NCI-H2107 (cell line): ENCODE results near the gene SLC35B1.
"Not testable (repeated sequence)": the region's sequence is repeated elsewhere in the genome, so short reads cannot be mapped to it uniquely, and the experiment has no call there.

ENCODE experiments used
- DNase-seq: peaks from one replicate; lab custom pipeline; 2025; lab: John Stamatoyannopoulos, UW

Gene SLC35B1

GRCh38 chr17:49734515-49735490, 27.0 kb upstream of the SLC35B1 start:
- no peak for DNase-seq

GRCh38 chr17:49731435-49731831, 23.7 kb upstream of the SLC35B1 start:
- DNase-seq, result no peak

GRCh38 chr17:49730785-49731434, 23.1 kb upstream of the SLC35B1 start:
- DNase-seq, result no peak

DNA sequence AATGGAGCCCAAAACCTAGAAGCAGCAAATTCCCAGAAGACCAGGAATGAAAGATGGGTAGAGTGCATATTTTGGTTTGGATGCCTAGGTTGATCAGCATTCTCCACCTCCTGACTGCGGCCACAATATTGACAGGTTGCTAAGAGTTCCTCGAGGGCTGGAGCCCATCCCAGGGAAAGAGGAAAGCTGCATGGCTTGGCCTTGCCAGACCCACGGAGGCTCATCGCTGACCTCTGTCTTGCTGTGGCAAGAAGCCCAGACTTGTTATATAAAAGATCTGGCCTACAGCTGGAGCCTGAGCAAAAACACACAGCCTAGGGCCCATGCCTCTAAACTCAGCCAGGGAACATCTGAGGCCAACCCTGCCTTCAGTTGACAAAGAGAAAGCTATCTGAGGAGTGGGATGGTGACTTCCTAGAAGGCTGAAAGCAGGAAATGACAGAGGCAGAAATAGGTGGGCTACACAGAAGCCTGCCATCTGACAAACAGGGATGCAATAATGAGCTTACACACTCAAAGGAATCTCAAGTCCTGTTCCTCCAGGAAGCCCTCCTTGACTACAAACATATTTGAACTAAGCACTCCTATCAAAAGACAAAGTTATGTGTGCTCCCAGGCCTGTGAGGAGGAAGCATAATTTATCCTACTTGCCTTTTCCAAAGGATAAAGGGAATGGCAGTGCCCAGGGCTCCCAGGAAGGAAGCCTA, 22.5 kb upstream of the SLC35B1 start:
- no peak for DNase-seq

DNA sequence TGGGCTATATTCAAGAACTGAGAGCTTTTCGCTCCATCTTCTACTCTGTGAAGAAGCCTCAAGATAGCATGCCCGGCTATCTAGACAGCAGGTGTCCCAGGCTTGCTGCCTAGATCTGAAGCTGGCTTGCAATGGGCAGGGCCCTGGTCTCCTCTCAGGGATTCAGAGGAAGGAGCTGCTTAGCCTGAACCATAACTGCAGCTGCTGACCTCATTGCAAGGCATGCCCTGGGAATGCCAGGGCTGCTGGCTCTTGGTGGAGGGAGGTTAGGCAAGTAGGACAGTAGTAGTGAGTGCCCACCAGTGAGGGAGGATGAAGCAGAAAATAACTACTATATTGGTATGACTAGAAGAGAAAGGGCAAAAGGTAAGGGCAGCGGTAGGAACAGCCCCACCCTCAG, 21.3 kb upstream of the SLC35B1 start:
- no peak for DNase-seq

DNA sequence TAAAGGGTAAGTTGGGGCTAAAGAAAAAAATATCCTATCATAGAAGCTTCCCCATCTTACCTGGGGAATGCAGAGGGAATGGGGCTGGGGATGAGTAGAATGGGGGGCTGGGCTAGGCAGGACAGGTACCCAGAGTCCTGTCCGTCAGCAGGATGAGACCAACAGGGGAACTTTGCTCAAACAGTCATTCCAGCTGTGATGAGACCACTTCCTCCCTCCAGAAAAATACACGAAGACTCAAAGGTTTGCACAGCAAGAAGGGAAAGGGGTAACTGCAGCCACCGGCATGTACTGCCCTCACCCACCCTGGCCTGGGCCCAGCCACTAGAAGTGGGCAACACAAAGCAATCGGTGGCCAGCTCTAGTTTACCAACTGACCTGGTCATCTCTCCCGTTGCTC, 20.7 kb upstream of the SLC35B1 start:
- no peak for DNase-seq

DNA sequence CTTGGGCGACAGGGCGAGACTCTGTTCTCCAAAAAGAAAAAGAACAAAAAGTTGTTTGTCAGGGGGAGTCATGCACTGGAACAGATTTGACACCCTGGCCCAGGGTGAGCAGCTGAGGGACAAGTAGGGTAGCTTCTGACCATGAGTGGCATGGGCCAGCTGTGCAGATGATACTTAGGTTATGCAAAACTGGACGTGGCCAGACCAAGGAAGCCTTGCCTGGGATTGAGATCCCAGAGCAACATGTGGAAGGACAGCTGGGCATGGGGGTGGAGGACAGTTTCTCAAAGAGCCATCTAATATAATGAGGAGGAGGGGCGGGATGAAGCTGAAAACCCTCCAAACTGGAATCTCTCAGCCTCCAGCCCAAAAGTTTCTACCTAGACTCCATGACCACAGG, 19.6 kb upstream of the SLC35B1 start:
- DNase-seq, result no peak

DNA sequence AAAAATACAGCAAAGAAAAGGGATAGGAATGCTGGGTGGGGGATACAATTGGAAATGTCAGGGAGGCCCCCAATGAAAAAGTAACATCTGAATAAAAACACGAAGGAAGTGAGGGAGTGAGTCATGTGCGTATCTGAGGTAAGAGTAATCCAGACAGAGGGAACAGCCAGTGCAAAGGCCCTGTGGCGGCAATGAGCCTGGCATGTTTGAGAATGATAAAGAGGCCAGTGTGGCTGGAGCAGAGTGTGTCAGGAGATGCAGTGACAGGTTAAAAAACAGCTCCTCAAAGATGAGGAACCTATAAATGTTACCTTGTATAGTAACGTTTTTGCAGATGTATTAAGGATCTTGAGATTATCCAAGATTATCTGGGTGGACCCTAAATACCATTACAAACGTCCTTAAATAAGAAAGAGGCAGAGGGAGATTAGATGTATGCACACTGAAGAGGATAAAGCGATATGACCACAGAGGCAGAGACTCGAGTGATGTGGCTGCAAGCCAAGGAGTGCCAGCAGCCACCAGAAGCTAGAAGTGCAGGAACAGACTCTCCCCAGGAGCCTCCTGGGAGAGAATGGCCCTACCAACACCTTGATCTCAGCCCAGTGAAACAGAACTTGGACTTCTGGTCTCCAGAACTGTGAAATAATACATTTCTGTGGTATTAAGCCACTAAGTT, 17.8 kb upstream of the SLC35B1 start:
- no peak for DNase-seq

DNA sequence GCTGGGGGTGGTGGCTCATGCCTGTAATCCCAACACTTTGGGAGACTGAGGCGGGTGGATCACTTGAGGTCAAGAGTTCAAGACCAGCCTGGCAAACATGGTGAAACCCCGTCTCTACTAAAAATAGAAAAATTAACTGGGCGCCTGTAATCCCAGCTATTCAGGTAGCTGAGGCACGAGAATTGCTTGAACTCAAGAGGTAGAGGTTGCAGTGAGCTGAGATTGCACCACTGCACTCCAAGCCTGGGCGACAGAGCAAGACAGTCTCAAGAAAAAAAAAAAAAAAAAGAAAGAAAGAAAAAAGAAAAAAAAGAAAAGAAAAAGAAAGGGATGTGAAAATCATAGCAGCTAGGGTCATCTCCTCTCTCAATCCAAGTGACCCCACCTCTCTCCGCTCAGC, 16.8 kb upstream of the SLC35B1 start:
- DNase-seq, result not testable (repeated sequence)

- no peak for DNase-seq
These were observed 15.7 kb upstream of the SLC35B1 start for GRCh38 chr17:49723423-49723822.

- no peak for DNase-seq
These were observed 14.3 kb upstream of the SLC35B1 start for GRCh38 chr17:49722066-49722465.

GRCh38 chr17:49717371-49717861, 9.7 kb upstream of the SLC35B1 start:
- DNase-seq, result no peak

DNA sequence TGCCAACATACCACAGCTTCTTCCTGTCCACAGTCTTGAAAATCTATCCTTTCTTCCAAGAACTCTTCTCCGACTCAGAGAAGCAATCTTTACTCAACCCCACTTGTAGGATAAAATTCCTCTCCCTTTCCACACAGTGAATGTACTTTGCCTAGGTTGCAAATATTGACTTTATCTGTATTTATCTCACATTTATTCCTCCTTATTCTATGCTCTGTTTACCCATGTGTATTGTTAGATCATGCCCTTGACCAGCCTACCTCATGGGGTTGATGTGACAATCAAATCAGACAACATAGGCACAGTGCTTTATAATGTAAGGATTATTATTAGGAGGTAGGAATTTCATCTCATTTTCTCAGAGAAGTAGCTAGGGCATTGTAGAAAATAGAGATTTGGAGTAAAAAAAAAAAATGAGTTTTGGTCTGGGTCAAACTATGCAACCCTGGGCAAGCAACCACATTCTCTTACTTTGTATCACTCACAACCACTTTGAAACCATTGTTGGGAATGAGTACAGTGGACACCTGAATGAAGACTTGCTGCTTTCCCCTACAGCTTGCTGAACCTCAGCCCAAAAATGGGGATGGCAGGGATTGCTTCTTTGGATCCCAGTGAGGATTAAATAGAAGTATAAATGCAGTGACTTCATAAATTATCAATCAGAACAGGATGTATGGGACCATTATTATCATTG, 9.1 kb upstream of the SLC35B1 start:
- DNase-seq, result no peak

DNA sequence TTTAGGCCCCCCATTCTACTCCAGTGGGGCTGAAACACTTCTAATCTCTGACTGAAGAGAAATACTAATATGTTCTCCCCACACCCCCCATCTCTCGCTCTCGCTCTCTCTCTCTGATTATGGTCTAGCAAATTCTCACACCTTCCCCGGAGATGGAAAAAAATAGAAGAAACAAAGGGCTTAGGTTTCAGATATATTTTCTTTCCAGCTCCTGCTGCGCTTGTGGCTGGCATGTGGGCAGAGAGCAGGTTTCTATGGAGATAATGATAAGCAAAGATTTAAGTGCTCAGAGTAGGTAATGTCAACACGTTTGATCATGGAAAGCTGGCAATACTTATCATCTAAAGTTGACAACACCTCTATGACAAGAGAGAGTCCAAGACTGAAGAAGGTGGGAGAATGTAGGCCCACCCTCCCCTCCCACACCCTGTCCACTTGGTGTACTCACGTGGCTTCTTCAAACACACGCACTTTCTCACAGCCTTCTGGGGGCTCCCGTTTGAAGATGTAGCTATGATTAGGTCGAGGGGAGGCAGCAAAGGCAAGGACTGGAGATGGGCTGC, 8.0 kb upstream of the SLC35B1 start:
- DNase-seq, result peak; percentile 59

- DNase-seq, result no peak
These were observed 7.5 kb upstream of the SLC35B1 start for GRCh38 chr17:49715216-49715615.

DNA sequence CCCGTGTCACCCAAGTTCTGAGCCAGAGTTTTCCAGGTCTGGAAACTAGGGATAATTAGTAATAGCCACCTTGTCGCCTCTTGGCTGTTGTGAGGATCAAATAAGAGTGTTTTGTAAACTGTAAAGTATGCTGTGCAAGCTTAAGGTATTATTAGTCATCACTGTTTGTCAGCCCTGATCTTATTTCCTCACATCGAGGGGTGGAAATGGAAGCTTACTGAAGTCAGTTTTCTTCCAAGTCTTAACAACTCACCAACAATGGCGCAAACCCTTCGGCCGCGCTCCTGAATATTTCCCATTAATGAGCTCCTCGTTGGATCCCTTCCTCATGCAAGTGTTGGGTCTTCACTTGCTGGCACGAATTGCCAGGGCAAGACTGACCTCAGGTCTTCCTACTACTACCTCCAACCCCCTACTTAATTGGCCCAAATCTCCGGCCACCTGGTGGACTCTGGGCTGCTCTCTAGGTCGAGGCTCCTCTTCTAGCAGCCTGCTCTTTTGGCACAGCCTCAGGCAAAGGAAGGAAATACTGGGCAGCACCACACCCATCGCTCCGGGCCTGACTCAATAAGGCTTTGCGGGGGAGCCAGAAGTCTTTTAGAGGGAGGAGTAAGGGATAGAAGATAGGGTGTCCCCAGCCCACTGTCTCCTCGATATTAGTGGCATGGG, 885 bp upstream of the SLC35B1 start:
- no peak for DNase-seq

DNA sequence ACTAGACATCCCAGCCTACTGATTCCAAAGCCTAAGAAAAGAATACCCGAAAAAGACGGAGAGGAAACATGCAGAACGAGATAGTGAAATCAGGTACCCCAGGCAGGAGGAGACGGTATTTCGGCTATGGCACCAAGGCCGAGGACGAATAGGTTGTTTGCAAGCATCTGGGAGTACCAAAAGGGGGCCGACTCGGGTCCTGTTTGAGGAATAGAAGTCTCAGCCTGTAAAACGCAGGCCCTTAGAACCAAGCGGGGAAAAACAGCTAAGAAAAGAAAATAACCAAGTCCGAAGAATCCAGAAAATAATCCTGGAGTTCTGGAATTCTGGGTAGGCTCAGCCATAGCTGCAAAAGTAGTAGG, 537 bp downstream of the SLC35B1 start:
- no peak for DNase-seq

DNA sequence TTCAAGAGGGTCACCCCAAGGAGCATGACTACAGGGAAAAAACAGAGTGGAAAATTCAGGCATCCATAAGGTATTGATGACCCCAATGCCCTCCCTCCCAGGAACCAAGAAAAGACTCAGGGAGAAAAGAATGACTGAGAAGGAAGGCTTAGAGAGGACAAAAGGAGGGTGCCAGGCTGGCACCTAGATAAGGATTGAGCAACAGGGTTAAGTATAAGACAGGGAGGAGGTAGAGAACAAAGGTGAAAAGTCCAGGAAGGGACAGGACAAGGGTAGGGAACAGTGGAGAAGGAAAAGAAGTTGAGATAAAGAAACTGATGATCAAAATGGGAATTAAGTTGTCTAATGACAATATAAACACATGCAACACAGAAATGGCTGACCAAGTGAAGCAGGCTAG, 2.5 kb downstream of the SLC35B1 start:
- DNase-seq, result no peak

DNA sequence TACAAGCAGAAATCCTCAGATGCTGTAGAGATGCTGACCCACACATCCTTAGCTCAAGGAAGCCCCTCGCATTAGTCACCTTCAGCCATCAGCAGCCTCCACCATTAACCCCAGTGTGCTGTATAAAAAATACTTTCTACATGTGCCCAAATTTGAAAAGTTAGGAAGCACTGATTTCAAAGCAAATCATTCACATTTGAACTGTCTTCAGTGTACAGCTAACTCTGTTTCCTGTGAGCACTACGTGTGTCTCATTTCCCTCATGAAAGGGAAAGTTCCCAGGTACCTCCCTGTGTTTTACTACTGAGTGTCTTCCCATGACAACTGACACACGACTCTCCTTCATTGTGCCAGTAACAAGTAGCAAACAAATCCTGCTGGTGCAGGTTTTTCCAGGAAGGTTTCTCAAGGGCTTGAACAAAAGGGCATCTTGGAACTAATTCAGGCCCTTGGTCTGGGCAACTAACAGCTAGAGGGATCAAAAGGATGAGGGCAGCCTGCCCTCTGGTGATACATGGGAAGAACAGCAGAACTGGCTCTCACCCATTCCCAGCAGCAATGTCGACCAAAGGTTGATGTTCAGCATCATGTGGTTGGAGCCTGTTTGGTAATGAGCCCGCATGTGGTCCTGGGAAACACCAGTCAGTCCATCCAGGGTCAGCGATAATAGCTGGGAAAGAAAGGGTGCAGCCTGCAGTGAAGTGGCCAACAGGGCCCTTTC, 4.0 kb downstream of the SLC35B1 start:
- no peak for DNase-seq

- DNase-seq, result no peak
These were observed 6.8 kb downstream of the SLC35B1 start for GRCh38 chr17:49700960-49701359.
